Superior temporal gyrus (tissue), 1 donor: ENCODE results near the gene CFAP410.

Experiments
- DNase-seq: peaks from one replicate; pipeline ENCODE4 v3.0.0-alpha.2; 2016; ENCODE audit errors: extremely low spot score

The CFAP410 gene

GRCh38 chr21:44298301-44298700 is 40.9 kb downstream of the CFAP410 start:
- DNase-seq: no peak

- DNase-seq: peak; percentile 95
Measured at GRCh38 chr21:44297525-44298290, 41.5 kb downstream of the CFAP410 start.

- no peak for DNase-seq
Measured at GRCh38 chr21:44296916-44297315, 42.3 kb downstream of the CFAP410 start.

GRCh38 chr21:44296103-44296519 is 43.1 kb downstream of the CFAP410 start:
- DNase-seq: no peak

GRCh38 chr21:44295646-44296045 is 43.5 kb downstream of the CFAP410 start:
- no peak for DNase-seq

GRCh38 chr21:44295163-44295573 is 44.0 kb downstream of the CFAP410 start:
- no peak for DNase-seq

- DNase-seq: no peak
Measured at GRCh38 chr21:44294391-44295162, 44.6 kb downstream of the CFAP410 start.

- DNase-seq: no peak
Measured at GRCh38 chr21:44293551-44294231, 45.5 kb downstream of the CFAP410 start.

- DNase-seq: no peak
Measured at GRCh38 chr21:44292812-44293195, 46.4 kb downstream of the CFAP410 start.

- no peak for DNase-seq
Measured at GRCh38 chr21:44291936-44292811, 47.0 kb downstream of the CFAP410 start.

GRCh38 chr21:44291078-44291935 is 47.9 kb downstream of the CFAP410 start:
- no peak for DNase-seq

- DNase-seq: no peak
Measured at GRCh38 chr21:44290327-44291077, 48.7 kb downstream of the CFAP410 start.

- DNase-seq: no peak
Measured at GRCh38 chr21:44289381-44290010, 49.7 kb downstream of the CFAP410 start.

- no peak for DNase-seq
Measured at GRCh38 chr21:44288251-44289110, 50.7 kb downstream of the CFAP410 start.

GRCh38 chr21:44286716-44287632 is 52.2 kb downstream of the CFAP410 start:
- DNase-seq: no peak

- no peak for DNase-seq
Measured at GRCh38 chr21:44286086-44286715, 53.0 kb downstream of the CFAP410 start.
